PC-9 (cell line): Measurements from ENCODE around the gene CTLA4. TPM values are rescaled to one million over a fixed set of nuclear protein-coding genes. Genes with fewer than 3 reads are reported as not detected.

ENCODE experiments used
- BruUV-seq: library from RNA; stranded (reverse); fragments of 400-500 nt; replicated peaks from 2 replicates; lab custom pipeline; 2021; lab: Mats Ljungman, UMichigan
- CTCF ChIA-PET: fragments of 300-600 bp; sonication (Branson Sonifier 250); formaldehyde crosslinking; loops from one replicate; lab custom pipeline; 2022; ENCODE audit warnings: antibody characterized with exemption; lab: Charles Lee
- POLR2A ChIA-PET: fragments of 300-600 bp; sonication (Branson Sonifier 250); formaldehyde crosslinking; loops from one replicate; lab custom pipeline; 2022; ENCODE audit warnings: antibody characterized with exemption; ENCODE audit not compliant: unreplicated experiment; lab: Charles Lee
- DNase-seq, 2 experiments: peaks; one replicate each; pipeline versions ENCODE4 v3.0.0 to v3.0.0-alpha.2; 2015 to 2022; ENCODE audit warnings: mixed read lengths in 1 of 2
- H2AFZ ChIP-seq: fragments of 200-600 bp; sonication (generic); 2 replicates; pipeline ENCODE4 v1.8.1; 2017; ENCODE audit warnings: antibody characterized with exemption
- H3F3A ChIP-seq: fragments of 200-600 bp; sonication (generic); 2 replicates; pipeline ENCODE4 v1.8.1; 2017; ENCODE audit warnings: antibody characterized with exemption, mild to moderate bottlenecking, low read depth; ENCODE audit not compliant: insufficient read depth
- H3K27ac ChIP-seq: fragments of 200-600 bp; sonication (generic); 2 replicates; pipeline ENCODE4 v1.6.1; 2016; ENCODE audit warnings: mixed run types
- H3K27me3 ChIP-seq: fragments of 200-600 bp; sonication (generic); 2 replicates; pipeline ENCODE4 v1.6.1; 2016; ENCODE audit warnings: low read depth, mixed run types; ENCODE audit not compliant: insufficient read depth
- H3K36me3 ChIP-seq: fragments of 200-600 bp; sonication (generic); 2 replicates; pipeline ENCODE4 v1.6.1; 2016; ENCODE audit warnings: low read depth, mixed run types
- H3K4me1 ChIP-seq: fragments of 200-600 bp; sonication (generic); replicated peaks from 2 replicates; pipeline ENCODE4 v1.6.1; 2016; ENCODE audit warnings: mixed run types; ENCODE audit not compliant: insufficient read depth
- H3K4me2 ChIP-seq: fragments of 200-600 bp; sonication (generic); 2 replicates; pipeline ENCODE4 v1.6.1; 2017; ENCODE audit warnings: mixed run types
- H3K4me3 ChIP-seq: fragments of 200-600 bp; sonication (generic); 2 replicates; pipeline ENCODE4 v1.6.1; 2016; ENCODE audit warnings: mixed run types
- H3K79me2 ChIP-seq: fragments of 200-600 bp; sonication (generic); 2 replicates; pipeline ENCODE4 v1.6.1; 2017; ENCODE audit warnings: low read depth, mixed run types
- H3K9me2 ChIP-seq: fragments of 200-600 bp; sonication (generic); 2 replicates; pipeline ENCODE4 v1.8.1; 2017; ENCODE audit warnings: mild to moderate bottlenecking; ENCODE audit not compliant: insufficient read depth
- H3K9me3 ChIP-seq: fragments of 200-600 bp; sonication (generic); 2 replicates; pipeline ENCODE4 v1.8.1; 2016; ENCODE audit warnings: low read depth; ENCODE audit not compliant: insufficient read depth
- H4K20me1 ChIP-seq: fragments of 200-600 bp; sonication (generic); 2 replicates; pipeline ENCODE4 v1.8.1; 2017; ENCODE audit not compliant: insufficient read depth
- CTCF ChIP-seq: fragments of 200-600 bp; sonication (generic); conservative IDR thresholded peaks from 2 replicates; pipeline ENCODE4 v1.6.1; 2017; ENCODE audit warnings: mixed run types, antibody characterized with exemption, mild to moderate bottlenecking, moderate library complexity
- EZH2 ChIP-seq: fragments of 200-600 bp; sonication (generic); IDR thresholded peaks from 2 replicates; pipeline ENCODE4 v1.8.0; 2017; ENCODE audit warnings: antibody characterized with exemption, low read depth
- intact Hi-C: fragments of 100-400 bp; cut with micrococcal nuclease; formaldehyde crosslinking; loops from one replicate; pipeline ENCODE4 v1.10.0; 2022; ENCODE audit not compliant: unreplicated experiment
- total RNA-seq: library from RNA; stranded (reverse); gene quantifications from 2 replicates; pipeline ENCODE4 v1.2.3, GENCODE V29; 2021

Gene CTLA4
- total RNA-seq, 1 experiment from 2014 or later, result not detected

GRCh38 chr2:203918264-203918663 is 50.7 kb downstream of the CTLA4 start:
- Histone ChIP-seq H3K4me2 (no peak overlapping the region), H3K36me3 (no peaks in the 10 kb centered on the region), H3K9me2 (no peaks in the 10 kb centered on the region), H3K27me3 (no peaks in the 10 kb centered on the region), H3F3A (no peaks in the 10 kb centered on the region), H3K4me3 (no peak overlapping the region), H3K79me2 (no peaks in the 10 kb centered on the region), H2AFZ (no peak overlapping the region), H4K20me1 (no peaks in the 10 kb centered on the region), H3K4me1 (no peaks in the 10 kb centered on the region), H3K9me3 (no peaks in the 10 kb centered on the region), H3K27ac (no peak overlapping the region)
- intact Hi-C loops, result no loop called here
- no peak for DNase-seq
- TF ChIP-seq EZH2, result no peak
- no peak for TF ChIP-seq CTCF
- ChIA-PET POLR2A (no interaction called here), CTCF (no interaction called here)
- no TSS peak for BruUV-seq

- H3K9me3 ChIP-seq, result no peaks in the 10 kb centered on the region
- H3K4me3 ChIP-seq, result no peak overlapping the region
- TF ChIP-seq EZH2, result no peak
- no peak for TF ChIP-seq CTCF
- H3K27ac ChIP-seq, result no peak overlapping the region
- H3K27me3 ChIP-seq, result no peaks in the 10 kb centered on the region
- no peak for DNase-seq
- no peaks in the 10 kb centered on the region for H3K79me2 ChIP-seq
- no TSS peak for BruUV-seq
- H3K36me3 ChIP-seq, result no peaks in the 10 kb centered on the region
- H3F3A ChIP-seq, result no peaks in the 10 kb centered on the region
- no peaks in the 10 kb centered on the region for H3K9me2 ChIP-seq
- no peak overlapping the region for H3K4me2 ChIP-seq
- H3K4me1 ChIP-seq, result no peaks in the 10 kb centered on the region
- CTCF ChIA-PET, result no interaction called here
- H2AFZ ChIP-seq, result no peak overlapping the region
- intact Hi-C loops, result no loop called here
- POLR2A ChIA-PET, result no interaction called here
- H4K20me1 ChIP-seq, result no peaks in the 10 kb centered on the region
Measured at GRCh38 chr2:203918839-203919238, 51.3 kb downstream of the CTLA4 start.

Other genes starting within 250 kb of the CTLA4 start
- not detected in 2 replicates for gene CD28, start 161.1 kb upstream of the CTLA4 start, total RNA-seq
- not detected in 2 replicates for gene ICOS, start 69.0 kb downstream of the CTLA4 start, total RNA-seq